Mesenteric fat pad (tissue), 1 donor: ENCODE results near the gene WDHD1. TPM values are rescaled to one million over a fixed set of nuclear protein-coding genes. Genes with fewer than 3 reads are reported as not detected.
"Not testable (repeated sequence)": the region's sequence is repeated elsewhere in the genome, so short reads cannot be mapped to it uniquely, and the experiment has no call there.

Experiments
- DNase-seq: peaks from one replicate; pipeline ENCODE4 v3.0.0-alpha.2; 2020; ENCODE audit warnings: low spot score
- total RNA-seq: library from RNA; stranded (reverse); fragmentation: NEBNext Ultra II Directional; extraction: Animal tissue kit (Norgen Biotek cat#: 25700); gene quantifications from one replicate; pipeline ENCODE4 v1.2.1, GENCODE V29; 2021
- donor health status: DM: yes; HTN: yes; CAD: no.

WDHD1 gene
- total RNA-seq, 1 donor from 2014 or later: 3.6 TPM

GRCh38 chr14:55047301-55048053 lies 20.6 kb upstream of the WDHD1 start:
- DNase-seq: no peak

- no peak for DNase-seq
Measured at GRCh38 chr14:55045087-55045486, 18.2 kb upstream of the WDHD1 start.

GRCh38 chr14:55043528-55043927 lies 16.6 kb upstream of the WDHD1 start:
- DNase-seq: no peak

GRCh38 chr14:55038708-55039107 lies 11.8 kb upstream of the WDHD1 start:
- no peak for DNase-seq

- not testable (repeated sequence) for DNase-seq
Measured at GRCh38 chr14:55037995-55038394, 11.1 kb upstream of the WDHD1 start.

- no peak for DNase-seq
Measured at GRCh38 chr14:55031190-55031589, 4.3 kb upstream of the WDHD1 start.

GRCh38 chr14:55028476-55028875 lies 1.6 kb upstream of the WDHD1 start:
- DNase-seq: no peak

GRCh38 chr14:55028066-55028465 lies 1.2 kb upstream of the WDHD1 start:
- no peak for DNase-seq

- no peak for DNase-seq
Measured at GRCh38 chr14:55026441-55026792, 482 bp downstream of the WDHD1 start.

GRCh38 chr14:55025948-55026347 lies 951 bp downstream of the WDHD1 start:
- no peak for DNase-seq

- not testable (repeated sequence) for DNase-seq
Measured at GRCh38 chr14:55024365-55024764, 2.5 kb downstream of the WDHD1 start.

- no peak for DNase-seq
Measured at GRCh38 chr14:55019968-55020554, 6.8 kb downstream of the WDHD1 start.

- no peak for DNase-seq
Measured at GRCh38 chr14:55015006-55015405, 11.9 kb downstream of the WDHD1 start.

- DNase-seq: no peak
Measured at GRCh38 chr14:55005071-55005470, 21.8 kb downstream of the WDHD1 start.

GRCh38 chr14:55000381-55000780 lies 26.5 kb downstream of the WDHD1 start:
- no peak for DNase-seq

GRCh38 chr14:54985156-54985555 lies 41.7 kb downstream of the WDHD1 start:
- DNase-seq: no peak

- no peak for DNase-seq
Measured at GRCh38 chr14:54981698-54982097, 45.2 kb downstream of the WDHD1 start.

- DNase-seq: no peak
Measured at GRCh38 chr14:54979039-54979438, 47.9 kb downstream of the WDHD1 start.

GRCh38 chr14:54976316-54976715 lies 50.6 kb downstream of the WDHD1 start:
- DNase-seq: no peak

GRCh38 chr14:54975856-54976255 lies 51.0 kb downstream of the WDHD1 start:
- no peak for DNase-seq

GRCh38 chr14:54974788-54975414 lies 52.0 kb downstream of the WDHD1 start:
- DNase-seq: no peak

- no peak for DNase-seq
Measured at GRCh38 chr14:54967496-54967895, 59.4 kb downstream of the WDHD1 start.

GRCh38 chr14:54955143-54955542 lies 71.8 kb downstream of the WDHD1 start:
- DNase-seq: no peak
